Measurements from ENCODE around the gene ABCB1. TPM values are rescaled to one million over a fixed set of nuclear protein-coding genes. Genes with fewer than 3 reads are reported as not detected.

Gene ABCB1
- total and polyA plus RNA-seq, 2 experiments from 2014 or later: 0.53 to 0.80 TPM

- H3K27me3 ChIP-seq (ENCODE audit: insufficient read depth): no peaks in the 10 kb centered on the region
- Mint-ChIP-seq H3K36me3 (ENCODE audit: low read depth) (no peaks in the 10 kb centered on the region), H3K4me3 (no peak overlapping the region), H3K4me1 (no peaks in the 10 kb centered on the region), H3K27me3 (ENCODE audit: insufficient read depth, low read depth, poor library complexity) (no peaks in the 10 kb centered on the region), H3K9me3 (no peaks in the 10 kb centered on the region), H3K27ac (no peak overlapping the region)
- no peak overlapping the region for H3K27ac ChIP-seq (ENCODE audit: low read depth)
- no peak overlapping the region for H3K4me2 ChIP-seq
- H3K4me1 ChIP-seq (ENCODE audit: insufficient read depth): no peaks in the 10 kb centered on the region
- no peaks in the 10 kb centered on the region for H3K79me2 ChIP-seq (replicated peaks; ENCODE audit: insufficient read depth)
- H2AFZ ChIP-seq: no peak overlapping the region
- ATAC-seq: no peak
- no peak for DNase-seq (ENCODE audit: low spot score)
- H3K4me3 ChIP-seq: no peak overlapping the region
- H4K20me1 ChIP-seq (replicated peaks; ENCODE audit: insufficient read depth): no peaks in the 10 kb centered on the region
- TF ChIP-seq CREB1 (CRISPR knock-in tag; IDR thresholded peaks at IDR 0.05; ENCODE audit: low read depth): no peak
- no peak for TF ChIP-seq STAT1 (IDR thresholded peaks at IDR 0.05; ENCODE audit: unreplicated experiment)
- TF ChIP-seq EZH2 (IDR thresholded peaks at IDR 0.05; ENCODE audit: low read depth, unreplicated experiment): no peak
- no peak for TF ChIP-seq JUNB (IDR thresholded peaks at IDR 0.05; ENCODE audit: unreplicated experiment)
- no peak for TF ChIP-seq NANOG (IDR thresholded peaks at IDR 0.05; ENCODE audit: borderline replicate concordance)
- TF ChIP-seq, protein P1, sequence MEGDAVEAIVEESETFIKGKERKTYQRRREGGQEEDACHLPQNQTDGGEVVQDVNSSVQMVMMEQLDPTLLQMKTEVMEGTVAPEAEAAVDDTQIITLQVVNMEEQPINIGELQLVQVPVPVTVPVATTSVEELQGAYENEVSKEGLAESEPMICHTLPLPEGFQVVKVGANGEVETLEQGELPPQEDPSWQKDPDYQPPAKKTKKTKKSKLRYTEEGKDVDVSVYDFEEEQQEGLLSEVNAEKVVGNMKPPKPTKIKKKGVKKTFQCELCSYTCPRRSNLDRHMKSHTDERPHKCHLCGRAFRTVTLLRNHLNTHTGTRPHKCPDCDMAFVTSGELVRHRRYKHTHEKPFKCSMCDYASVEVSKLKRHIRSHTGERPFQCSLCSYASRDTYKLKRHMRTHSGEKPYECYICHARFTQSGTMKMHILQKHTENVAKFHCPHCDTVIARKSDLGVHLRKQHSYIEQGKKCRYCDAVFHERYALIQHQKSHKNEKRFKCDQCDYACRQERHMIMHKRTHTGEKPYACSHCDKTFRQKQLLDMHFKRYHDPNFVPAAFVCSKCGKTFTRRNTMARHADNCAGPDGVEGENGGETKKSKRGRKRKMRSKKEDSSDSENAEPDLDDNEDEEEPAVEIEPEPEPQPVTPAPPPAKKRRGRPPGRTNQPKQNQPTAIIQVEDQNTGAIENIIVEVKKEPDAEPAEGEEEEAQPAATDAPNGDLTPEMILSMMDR (conservative IDR thresholded peaks at IDR 0.05; ENCODE audit: low read depth in 2 of 2): no peak
- TF ChIP-seq, protein P2, sequence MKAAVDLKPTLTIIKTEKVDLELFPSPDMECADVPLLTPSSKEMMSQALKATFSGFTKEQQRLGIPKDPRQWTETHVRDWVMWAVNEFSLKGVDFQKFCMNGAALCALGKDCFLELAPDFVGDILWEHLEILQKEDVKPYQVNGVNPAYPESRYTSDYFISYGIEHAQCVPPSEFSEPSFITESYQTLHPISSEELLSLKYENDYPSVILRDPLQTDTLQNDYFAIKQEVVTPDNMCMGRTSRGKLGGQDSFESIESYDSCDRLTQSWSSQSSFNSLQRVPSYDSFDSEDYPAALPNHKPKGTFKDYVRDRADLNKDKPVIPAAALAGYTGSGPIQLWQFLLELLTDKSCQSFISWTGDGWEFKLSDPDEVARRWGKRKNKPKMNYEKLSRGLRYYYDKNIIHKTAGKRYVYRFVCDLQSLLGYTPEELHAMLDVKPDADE (IDR thresholded peaks at IDR 0.05): no peak
- TF ChIP-seq, protein P3, sequence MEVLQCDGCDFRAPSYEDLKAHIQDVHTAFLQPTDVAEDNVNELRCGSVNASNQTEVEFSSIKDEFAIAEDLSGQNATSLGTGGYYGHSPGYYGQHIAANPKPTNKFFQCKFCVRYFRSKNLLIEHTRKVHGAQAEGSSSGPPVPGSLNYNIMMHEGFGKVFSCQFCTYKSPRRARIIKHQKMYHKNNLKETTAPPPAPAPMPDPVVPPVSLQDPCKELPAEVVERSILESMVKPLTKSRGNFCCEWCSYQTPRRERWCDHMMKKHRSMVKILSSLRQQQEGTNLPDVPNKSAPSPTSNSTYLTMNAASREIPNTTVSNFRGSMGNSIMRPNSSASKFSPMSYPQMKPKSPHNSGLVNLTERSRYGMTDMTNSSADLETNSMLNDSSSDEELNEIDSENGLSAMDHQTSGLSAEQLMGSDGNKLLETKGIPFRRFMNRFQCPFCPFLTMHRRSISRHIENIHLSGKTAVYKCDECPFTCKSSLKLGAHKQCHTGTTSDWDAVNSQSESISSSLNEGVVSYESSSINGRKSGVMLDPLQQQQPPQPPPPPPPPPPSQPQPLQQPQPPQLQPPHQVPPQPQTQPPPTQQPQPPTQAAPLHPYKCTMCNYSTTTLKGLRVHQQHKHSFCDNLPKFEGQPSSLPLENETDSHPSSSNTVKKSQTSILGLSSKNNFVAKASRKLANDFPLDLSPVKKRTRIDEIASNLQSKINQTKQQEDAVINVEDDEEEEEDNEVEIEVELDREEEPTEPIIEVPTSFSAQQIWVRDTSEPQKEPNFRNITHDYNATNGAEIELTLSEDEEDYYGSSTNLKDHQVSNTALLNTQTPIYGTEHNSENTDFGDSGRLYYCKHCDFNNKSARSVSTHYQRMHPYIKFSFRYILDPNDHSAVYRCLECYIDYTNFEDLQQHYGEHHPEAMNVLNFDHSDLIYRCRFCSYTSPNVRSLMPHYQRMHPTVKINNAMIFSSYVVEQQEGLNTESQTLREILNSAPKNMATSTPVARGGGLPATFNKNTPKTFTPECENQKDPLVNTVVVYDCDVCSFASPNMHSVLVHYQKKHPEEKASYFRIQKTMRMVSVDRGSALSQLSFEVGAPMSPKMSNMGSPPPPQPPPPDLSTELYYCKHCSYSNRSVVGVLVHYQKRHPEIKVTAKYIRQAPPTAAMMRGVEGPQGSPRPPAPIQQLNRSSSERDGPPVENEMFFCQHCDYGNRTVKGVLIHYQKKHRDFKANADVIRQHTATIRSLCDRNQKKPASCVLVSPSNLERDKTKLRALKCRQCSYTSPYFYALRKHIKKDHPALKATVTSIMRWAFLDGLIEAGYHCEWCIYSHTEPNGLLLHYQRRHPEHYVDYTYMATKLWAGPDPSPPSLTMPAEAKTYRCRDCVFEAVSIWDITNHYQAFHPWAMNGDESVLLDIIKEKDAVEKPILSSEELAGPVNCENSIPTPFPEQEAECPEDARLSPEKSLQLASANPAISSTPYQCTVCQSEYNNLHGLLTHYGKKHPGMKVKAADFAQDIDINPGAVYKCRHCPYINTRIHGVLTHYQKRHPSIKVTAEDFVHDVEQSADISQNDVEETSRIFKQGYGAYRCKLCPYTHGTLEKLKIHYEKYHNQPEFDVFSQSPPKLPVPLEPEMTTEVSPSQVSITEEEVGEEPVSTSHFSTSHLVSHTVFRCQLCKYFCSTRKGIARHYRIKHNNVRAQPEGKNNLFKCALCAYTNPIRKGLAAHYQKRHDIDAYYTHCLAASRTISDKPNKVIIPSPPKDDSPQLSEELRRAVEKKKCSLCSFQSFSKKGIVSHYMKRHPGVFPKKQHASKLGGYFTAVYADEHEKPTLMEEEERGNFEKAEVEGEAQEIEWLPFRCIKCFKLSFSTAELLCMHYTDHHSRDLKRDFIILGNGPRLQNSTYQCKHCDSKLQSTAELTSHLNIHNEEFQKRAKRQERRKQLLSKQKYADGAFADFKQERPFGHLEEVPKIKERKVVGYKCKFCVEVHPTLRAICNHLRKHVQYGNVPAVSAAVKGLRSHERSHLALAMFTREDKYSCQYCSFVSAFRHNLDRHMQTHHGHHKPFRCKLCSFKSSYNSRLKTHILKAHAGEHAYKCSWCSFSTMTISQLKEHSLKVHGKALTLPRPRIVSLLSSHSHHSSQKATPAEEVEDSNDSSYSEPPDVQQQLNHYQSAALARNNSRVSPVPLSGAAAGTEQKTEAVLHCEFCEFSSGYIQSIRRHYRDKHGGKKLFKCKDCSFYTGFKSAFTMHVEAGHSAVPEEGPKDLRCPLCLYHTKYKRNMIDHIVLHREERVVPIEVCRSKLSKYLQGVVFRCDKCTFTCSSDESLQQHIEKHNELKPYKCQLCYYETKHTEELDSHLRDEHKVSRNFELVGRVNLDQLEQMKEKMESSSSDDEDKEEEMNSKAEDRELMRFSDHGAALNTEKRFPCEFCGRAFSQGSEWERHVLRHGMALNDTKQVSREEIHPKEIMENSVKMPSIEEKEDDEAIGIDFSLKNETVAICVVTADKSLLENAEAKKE (CRISPR knock-in tag; IDR thresholded peaks at IDR 0.05): no peak
- TF ChIP-seq EZH2phosphoT487 (IDR thresholded peaks at IDR 0.05; ENCODE audit: unreplicated experiment): no peak
- no peak for TF ChIP-seq POLR2AphosphoS5 (IDR thresholded peaks at IDR 0.05; ENCODE audit: low read depth)
- TF ChIP-seq ZNF331 (CRISPR knock-in tag; IDR thresholded peaks at IDR 0.05; ENCODE audit: low read depth): no peak
- H3K36me3 ChIP-seq (ENCODE audit: insufficient read depth): no peaks in the 10 kb centered on the region
- H3K9me2 ChIP-seq (ENCODE audit: insufficient read depth): no peaks in the 10 kb centered on the region
- no peaks in the 10 kb centered on the region for H3F3A ChIP-seq (replicated peaks; ENCODE audit: low read depth)
Observed at GRCh38 chr7:87608431-87608830, 7.7 kb upstream of the ABCB1 start.

Data from GM23338 (cell line).